Measurements from ENCODE around the gene CNTN4.
"Not testable (repeated sequence)": the region's sequence is repeated elsewhere in the genome, so short reads cannot be mapped to it uniquely, and the experiment has no call there.

The CNTN4 gene

GRCh38 chr3:2098398-2099027 is at the start of gene CNTN4:
CNTN4 (plus strand) TSS chr3:2098866.
- DNase-seq: peak; percentile 84

- no peak for DNase-seq
Observed at GRCh38 chr3:2061360-2061759, 37.3 kb upstream of the CNTN4 start.

- DNase-seq: no peak
Observed at GRCh38 chr3:2071531-2071930, 27.1 kb upstream of the CNTN4 start.

GRCh38 chr3:2078821-2079220 is 19.8 kb upstream of the CNTN4 start:
- DNase-seq: no peak

GRCh38 chr3:2082871-2083480 is 15.7 kb upstream of the CNTN4 start:
- no peak for DNase-seq

- DNase-seq: not testable (repeated sequence)
Observed at GRCh38 chr3:2083558-2083957, 15.1 kb upstream of the CNTN4 start.

- no peak for DNase-seq
Observed at GRCh38 chr3:2090095-2090911, 8.4 kb upstream of the CNTN4 start.

- no peak for DNase-seq
Observed at GRCh38 chr3:2092758-2093157, 5.9 kb upstream of the CNTN4 start.

- peak; percentile 46 for DNase-seq
Observed at GRCh38 chr3:2094941-2095340, 3.7 kb upstream of the CNTN4 start.

- no peak for DNase-seq
Observed at GRCh38 chr3:2096216-2096615, 2.5 kb upstream of the CNTN4 start.

- DNase-seq: no peak
Observed at GRCh38 chr3:2097641-2098191, 950 bp upstream of the CNTN4 start.

- DNase-seq: peak; percentile 43
Observed at GRCh38 chr3:2099028-2099671, 484 bp downstream of the CNTN4 start.

GRCh38 chr3:2099779-2100191 is 1.1 kb downstream of the CNTN4 start:
- peak; percentile 17 for DNase-seq

GRCh38 chr3:2106438-2106837 is 7.8 kb downstream of the CNTN4 start:
- DNase-seq: no peak

- DNase-seq: no peak
Observed at GRCh38 chr3:2110597-2111117, 12.0 kb downstream of the CNTN4 start.

- DNase-seq: no peak
Observed at GRCh38 chr3:2114617-2115275, 16.1 kb downstream of the CNTN4 start.

GRCh38 chr3:2130726-2131125 is 32.1 kb downstream of the CNTN4 start:
- no peak for DNase-seq

GRCh38 chr3:2133146-2133545 is 34.5 kb downstream of the CNTN4 start:
- DNase-seq: no peak

GRCh38 chr3:2137651-2138050 is 39.0 kb downstream of the CNTN4 start:
- DNase-seq: no peak

GRCh38 chr3:2141482-2141881 is 42.8 kb downstream of the CNTN4 start:
- no peak for DNase-seq

GRCh38 chr3:2148561-2149340 is 50.1 kb downstream of the CNTN4 start:
- DNase-seq: no peak

GRCh38 chr3:2153053-2153452 is 54.4 kb downstream of the CNTN4 start:
- no peak for DNase-seq
